ENCODE data around the gene RAB3C. TPM values are rescaled to one million over a fixed set of nuclear protein-coding genes. Genes with fewer than 3 reads are reported as not detected.

The RAB3C gene
- total and polyA plus RNA-seq, 2 experiments from 2014 or later: 15.0 to 30.6 TPM

DNA sequence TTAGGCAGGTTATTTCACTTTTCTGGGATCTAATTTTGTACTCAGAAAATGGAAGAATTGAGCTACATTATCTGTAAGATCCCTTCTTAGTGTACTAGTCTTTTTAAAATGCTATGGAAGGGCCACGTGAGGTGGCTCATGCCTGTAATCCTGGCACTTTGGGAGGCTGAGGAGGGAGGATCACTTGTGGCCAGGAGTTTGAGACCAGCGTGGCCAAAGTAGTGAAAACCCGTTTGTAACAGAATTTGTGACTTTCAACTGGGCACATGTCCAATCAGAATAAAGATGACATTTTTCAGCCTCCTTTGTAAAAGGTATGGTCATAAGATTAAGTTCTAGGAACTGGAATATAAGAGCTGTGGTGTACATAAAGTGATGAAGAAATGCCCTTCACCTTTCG, 3.1 kb upstream of the RAB3C start (continued):
- TF ChIP-seq, protein P1, sequence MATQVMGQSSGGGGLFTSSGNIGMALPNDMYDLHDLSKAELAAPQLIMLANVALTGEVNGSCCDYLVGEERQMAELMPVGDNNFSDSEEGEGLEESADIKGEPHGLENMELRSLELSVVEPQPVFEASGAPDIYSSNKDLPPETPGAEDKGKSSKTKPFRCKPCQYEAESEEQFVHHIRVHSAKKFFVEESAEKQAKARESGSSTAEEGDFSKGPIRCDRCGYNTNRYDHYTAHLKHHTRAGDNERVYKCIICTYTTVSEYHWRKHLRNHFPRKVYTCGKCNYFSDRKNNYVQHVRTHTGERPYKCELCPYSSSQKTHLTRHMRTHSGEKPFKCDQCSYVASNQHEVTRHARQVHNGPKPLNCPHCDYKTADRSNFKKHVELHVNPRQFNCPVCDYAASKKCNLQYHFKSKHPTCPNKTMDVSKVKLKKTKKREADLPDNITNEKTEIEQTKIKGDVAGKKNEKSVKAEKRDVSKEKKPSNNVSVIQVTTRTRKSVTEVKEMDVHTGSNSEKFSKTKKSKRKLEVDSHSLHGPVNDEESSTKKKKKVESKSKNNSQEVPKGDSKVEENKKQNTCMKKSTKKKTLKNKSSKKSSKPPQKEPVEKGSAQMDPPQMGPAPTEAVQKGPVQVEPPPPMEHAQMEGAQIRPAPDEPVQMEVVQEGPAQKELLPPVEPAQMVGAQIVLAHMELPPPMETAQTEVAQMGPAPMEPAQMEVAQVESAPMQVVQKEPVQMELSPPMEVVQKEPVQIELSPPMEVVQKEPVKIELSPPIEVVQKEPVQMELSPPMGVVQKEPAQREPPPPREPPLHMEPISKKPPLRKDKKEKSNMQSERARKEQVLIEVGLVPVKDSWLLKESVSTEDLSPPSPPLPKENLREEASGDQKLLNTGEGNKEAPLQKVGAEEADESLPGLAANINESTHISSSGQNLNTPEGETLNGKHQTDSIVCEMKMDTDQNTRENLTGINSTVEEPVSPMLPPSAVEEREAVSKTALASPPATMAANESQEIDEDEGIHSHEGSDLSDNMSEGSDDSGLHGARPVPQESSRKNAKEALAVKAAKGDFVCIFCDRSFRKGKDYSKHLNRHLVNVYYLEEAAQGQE (IDR thresholded peaks at IDR 0.05; ENCODE audit: unreplicated experiment): no peak
- no peak for TF ChIP-seq NANOG (IDR thresholded peaks at IDR 0.05; ENCODE audit: borderline replicate concordance)

- Mint-ChIP-seq H3K9me3 (no peaks in the 10 kb centered on the region), H3K27me3 (ENCODE audit: insufficient read depth, low read depth, poor library complexity) (peaks cover 13% of the 10 kb centered on the region), H3K27ac (peak overlapping the region; percentile 88), H3K4me1 (peaks cover 11% of the 10 kb centered on the region), H3K4me3 (peak overlapping the region; percentile 98), H3K36me3 (ENCODE audit: low read depth) (no peaks in the 10 kb centered on the region)
- Histone ChIP-seq H4K20me1 (replicated peaks; ENCODE audit: insufficient read depth) (no peaks in the 10 kb centered on the region), H3K4me1 (ENCODE audit: insufficient read depth) (peaks cover 5% of the 10 kb centered on the region), H3K4me3 (peak overlapping the region; percentile 73), H3K36me3 (ENCODE audit: insufficient read depth) (no peaks in the 10 kb centered on the region), H3K27me3 (ENCODE audit: insufficient read depth) (peaks cover 26% of the 10 kb centered on the region), H3K79me2 (replicated peaks; ENCODE audit: insufficient read depth) (no peaks in the 10 kb centered on the region), H3F3A (replicated peaks; ENCODE audit: low read depth) (no peaks in the 10 kb centered on the region), H3K9me2 (ENCODE audit: insufficient read depth) (no peaks in the 10 kb centered on the region), H3K27ac (ENCODE audit: low read depth) (no peak overlapping the region), H2AFZ (peak overlapping the region; percentile 99), H3K4me2 (peak overlapping the region; percentile 95)
- DNase-seq (ENCODE audit: low spot score): peak; percentile 62
- TF ChIP-seq CREB1 (CRISPR knock-in tag; IDR thresholded peaks at IDR 0.05; ENCODE audit: low read depth) (peak; percentile 41; the same call in 1 of the 2 replicates), JUNB (IDR thresholded peaks at IDR 0.05; ENCODE audit: unreplicated experiment) (no peak), ZNF331 (CRISPR knock-in tag; IDR thresholded peaks at IDR 0.05; ENCODE audit: low read depth) (no peak), EZH2 (IDR thresholded peaks at IDR 0.05; ENCODE audit: low read depth, unreplicated experiment) (no peak), ZNF462 (CRISPR knock-in tag; IDR thresholded peaks at IDR 0.05) (no peak), ETS1 (IDR thresholded peaks at IDR 0.05) (no peak)
- ATAC-seq: peak; percentile 73
Measured at GRCh38 chr5:58582019-58582802, 664 bp upstream of the RAB3C start.
